ENCODE data around the gene PANX3.
A peak's percentile ranks its signal among the peaks of the same experiment; 100 is the strongest.

The PANX3 gene

DNA sequence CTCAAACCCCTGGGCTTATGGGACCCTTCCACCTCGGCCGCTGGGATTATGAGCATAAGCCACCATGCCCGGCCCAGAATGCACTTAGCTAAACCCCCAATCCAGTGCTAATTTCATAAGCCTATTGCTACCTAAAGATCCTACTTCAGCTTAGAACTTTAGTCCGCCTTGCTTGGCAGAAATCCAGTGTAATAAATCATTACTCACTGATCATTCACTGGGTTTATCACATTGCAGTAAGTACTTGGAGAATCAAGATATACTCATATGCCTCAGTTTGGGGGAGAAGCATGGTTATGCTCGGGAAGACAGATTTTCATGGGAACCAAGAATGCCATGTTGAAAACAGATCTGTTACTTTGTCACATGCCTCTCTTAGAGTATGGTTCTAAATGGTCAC lies 7.6 kb downstream of the PANX3 start:
- DNase-seq (ENCODE audit: low spot score): no peak

- peak; percentile 87 for DNase-seq (ENCODE audit: low spot score)
Measured at GRCh38 chr11:124622531-124623451, 11.6 kb downstream of the PANX3 start, which contains the start of gene TBRG1. TSS of gene TBRG1 (plus strand) at chr11:124622864. CDS start at chr11:124623084, 220 bp downstream.

GRCh38 chr11:124623861-124624525 lies 12.8 kb downstream of the PANX3 start:
- DNase-seq (ENCODE audit: low spot score): no peak

GRCh38 chr11:124625504-124626168 lies 14.4 kb downstream of the PANX3 start:
- DNase-seq (ENCODE audit: low spot score): no peak

DNA sequence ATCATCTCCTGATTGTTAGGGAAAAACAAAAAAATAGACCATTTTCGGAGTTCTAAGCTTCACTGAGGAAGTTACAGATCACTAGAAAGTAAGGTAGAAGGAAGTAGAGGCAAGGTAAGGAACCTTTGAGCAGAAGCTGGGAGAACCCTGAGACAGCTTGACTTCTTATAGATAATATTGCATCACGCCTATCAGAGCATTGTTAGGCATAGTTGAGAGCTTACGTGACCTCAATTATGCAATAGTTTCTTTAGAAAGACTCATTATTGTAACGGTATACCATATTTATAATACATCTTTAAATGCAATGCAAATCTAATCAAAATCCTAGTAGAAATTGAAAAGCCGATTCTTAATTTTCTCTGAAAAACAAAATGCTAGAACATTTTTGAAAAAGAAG lies 16.3 kb downstream of the PANX3 start:
- DNase-seq (ENCODE audit: low spot score): no peak

- no peak for DNase-seq (ENCODE audit: low spot score)
Measured at GRCh38 chr11:124629961-124630360, 18.7 kb downstream of the PANX3 start.

DNA sequence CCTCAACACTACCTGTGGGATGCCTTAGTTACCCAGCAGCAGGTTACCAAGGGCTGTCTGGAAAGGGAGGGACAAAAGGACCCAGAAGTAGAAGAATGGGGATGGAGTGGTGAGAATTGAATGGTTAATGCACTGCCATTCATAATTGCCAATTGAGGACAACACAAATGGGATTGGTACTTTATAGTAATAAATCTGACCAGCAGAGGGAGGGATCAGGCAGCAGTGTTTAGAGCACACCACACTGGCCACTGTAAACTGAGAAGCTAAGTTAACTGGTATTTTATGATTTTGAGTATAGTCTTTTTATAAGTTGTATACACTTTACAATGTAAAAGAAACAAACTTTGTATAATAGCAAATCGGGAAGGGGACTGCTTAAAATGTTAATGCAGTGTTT lies 22.1 kb downstream of the PANX3 start:
- DNase-seq (ENCODE audit: low spot score): no peak

DNA sequence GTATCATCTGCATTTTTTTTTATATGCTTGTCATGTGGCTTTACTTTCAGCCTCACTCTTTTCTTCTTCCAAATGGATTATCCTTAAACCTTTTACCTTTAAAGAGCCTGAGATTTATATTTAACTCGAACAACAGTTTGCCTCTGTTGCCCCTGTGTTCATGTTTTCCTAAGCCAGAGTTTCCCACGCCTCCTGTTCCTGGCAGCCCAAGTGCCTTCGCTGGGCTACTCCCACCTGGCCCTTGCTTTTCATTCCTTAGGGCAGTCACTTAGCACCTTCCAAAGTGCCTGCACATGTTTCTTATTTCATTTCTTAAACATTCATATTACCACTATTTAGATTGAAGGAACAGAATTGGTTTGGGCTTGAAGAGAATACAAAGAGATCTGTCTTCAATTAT lies 24.7 kb downstream of the PANX3 start:
- no peak for DNase-seq (ENCODE audit: low spot score)

DNA sequence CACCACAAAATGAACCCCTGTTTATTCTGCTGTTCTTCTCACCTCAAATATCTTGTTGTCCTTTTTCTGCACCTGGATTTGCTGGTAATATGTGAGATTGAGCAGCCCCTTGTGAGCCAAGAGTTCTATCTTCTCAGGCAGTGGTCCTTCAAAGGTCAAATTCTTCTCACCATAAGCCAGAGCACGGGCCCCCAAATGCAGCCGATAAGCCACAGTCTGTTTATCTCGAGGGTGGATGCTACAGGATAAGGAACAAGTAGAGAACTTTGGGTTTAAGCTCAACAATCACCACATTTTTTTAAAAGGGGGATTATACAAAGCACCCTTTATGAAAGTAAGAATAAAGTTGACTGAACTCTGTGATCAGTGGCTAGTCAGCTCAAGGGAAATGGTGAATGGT lies 27.3 kb downstream of the PANX3 start:
- DNase-seq (ENCODE audit: low spot score): no peak

DNA sequence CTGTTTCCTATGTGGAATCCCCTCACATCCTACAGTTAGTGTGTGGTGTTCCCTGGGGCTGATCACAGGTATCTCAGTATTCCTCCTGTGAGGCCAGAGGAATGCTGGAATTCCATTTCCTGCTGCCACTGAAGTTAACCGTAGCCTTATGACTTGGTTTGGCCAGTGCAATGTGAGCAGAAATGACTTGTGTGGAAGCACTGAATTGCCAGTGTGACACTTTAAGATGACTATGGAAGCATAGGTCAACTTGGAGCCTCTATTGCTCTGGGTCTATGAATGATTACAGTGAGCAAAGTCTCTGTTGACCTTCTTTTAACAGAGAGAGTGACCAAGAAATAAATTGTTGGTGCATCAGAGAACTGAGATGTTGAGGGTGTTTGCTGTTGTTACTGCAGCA lies 28.0 kb downstream of the PANX3 start:
- DNase-seq (ENCODE audit: low spot score): no peak

- DNase-seq (ENCODE audit: low spot score): no peak
Measured at GRCh38 chr11:124640666-124641065, 29.4 kb downstream of the PANX3 start.

- DNase-seq (ENCODE audit: low spot score): no peak
Measured at GRCh38 chr11:124642628-124643027, 31.4 kb downstream of the PANX3 start.

GRCh38 chr11:124643042-124643604 lies 31.9 kb downstream of the PANX3 start:
- no peak for DNase-seq (ENCODE audit: low spot score)

DNA sequence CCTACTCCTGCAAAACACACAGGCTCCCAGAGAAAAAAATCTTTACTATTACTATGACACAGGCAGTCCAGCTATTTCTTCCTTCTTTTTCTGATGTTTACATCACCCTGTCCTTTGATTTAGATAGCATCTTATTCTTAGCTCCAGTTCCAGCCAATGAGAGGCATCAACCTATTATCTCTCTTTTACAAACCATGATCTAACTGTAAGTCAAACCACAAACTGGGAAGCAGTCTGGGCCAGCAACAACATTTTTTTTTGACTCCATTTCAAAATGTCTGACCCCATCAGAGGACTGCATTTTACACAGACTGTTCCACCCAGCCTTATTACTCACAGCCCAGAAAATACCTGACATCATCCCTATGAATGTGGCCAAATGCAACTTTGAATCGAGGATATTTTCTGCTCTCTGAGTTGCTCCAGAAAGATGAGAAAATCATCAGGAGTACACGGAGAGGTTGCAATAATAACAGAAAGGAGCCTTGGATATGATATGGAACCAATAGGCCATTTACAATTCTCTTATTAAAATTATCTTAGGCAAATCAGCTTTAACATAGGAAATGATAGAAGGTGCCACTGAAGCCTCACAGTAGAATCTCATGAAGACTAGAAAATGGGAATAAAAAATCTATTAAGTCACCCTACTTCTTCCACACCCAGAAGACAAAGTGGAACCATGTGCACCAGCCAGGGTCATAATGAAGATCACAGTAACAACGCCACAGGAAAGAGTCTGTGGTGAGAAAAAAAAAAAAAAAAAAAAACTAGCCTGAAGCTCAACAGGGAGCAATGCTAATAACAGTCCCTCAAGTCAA lies 32.6 kb downstream of the PANX3 start:
- DNase-seq (ENCODE audit: low spot score): no peak

DNA sequence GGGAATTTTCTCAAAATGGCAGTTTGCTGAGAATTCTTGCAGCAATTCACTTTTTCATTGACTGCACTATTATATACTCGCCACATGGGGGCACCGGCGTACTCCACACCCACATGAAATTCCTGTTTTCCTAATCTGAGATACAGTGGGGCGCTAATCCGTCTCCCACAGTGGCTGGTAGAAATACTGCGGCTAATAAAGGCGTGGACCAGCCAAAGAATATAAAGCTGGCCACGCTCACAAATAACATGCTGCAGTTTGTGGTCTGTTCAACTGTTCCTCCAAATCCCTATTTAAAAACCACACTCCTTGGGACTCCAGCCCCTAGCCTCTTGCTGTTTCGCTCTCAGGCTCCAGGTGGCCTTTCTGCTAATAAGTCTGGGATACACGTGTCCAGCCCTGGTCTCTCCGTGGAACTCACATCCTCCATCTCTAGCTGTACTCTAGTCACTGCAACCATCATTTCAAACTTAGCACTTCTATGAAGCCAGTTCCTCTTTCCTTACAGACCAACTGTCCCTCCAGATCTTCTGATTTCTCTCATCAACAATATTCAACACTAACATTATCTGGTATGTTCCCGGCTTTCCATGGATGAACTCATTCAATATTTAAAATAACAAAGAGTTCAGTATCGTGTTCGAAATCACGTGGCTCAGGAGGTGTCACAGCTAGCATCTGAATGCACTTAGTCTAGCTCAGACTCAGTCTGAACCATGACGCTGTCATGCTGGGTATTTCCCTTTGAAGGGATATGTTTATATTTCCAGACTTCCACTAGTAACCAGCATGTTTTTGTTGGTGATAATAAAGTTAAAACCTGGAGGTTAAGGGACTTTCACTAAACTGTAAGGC lies 33.4 kb downstream of the PANX3 start:
- peak; percentile 16 for DNase-seq (ENCODE audit: low spot score)

DNA sequence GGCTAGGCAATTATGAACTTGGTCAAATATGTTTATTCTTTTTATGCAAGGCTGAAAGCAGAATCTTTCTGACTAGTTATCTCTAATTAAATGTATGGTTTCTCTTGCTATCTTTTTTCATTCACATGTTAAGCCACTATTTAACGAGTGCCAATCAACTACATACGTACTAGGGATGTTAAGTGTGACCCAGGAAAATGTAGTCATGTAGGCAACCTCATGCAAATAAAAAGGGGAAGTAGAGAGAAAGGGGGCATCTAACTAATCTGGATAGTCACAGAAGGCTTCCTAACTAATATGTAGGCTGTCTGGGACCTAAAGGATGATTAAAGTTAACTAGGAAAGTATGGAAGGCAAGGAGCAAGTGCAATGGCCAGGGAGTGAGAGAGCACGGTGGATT lies 34.9 kb downstream of the PANX3 start:
- no peak for DNase-seq (ENCODE audit: low spot score)

- no peak for DNase-seq (ENCODE audit: low spot score)
Measured at GRCh38 chr11:124648610-124649009, 37.4 kb downstream of the PANX3 start.

GRCh38 chr11:124656774-124657630 lies 45.8 kb downstream of the PANX3 start:
- DNase-seq (ENCODE audit: low spot score): no peak

DNA sequence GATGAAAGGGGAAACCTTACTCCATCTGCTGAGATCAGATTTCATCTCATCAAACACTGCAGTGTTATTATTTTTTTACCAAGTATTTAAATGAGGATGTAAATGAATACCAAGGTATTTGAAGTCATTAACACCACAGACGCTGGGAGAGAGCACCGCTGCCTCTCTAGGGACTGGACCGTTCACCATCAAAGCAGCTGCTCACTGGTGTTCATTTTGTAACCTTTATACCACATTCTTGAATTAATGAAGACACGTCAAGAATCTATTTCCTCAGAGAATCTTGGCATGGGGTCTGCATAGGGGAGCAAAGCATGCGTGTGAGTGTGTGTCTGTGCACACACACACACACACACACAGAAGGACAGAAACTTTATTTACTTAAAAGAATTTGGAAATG lies 46.7 kb downstream of the PANX3 start:
- no peak for DNase-seq (ENCODE audit: low spot score)

DNA sequence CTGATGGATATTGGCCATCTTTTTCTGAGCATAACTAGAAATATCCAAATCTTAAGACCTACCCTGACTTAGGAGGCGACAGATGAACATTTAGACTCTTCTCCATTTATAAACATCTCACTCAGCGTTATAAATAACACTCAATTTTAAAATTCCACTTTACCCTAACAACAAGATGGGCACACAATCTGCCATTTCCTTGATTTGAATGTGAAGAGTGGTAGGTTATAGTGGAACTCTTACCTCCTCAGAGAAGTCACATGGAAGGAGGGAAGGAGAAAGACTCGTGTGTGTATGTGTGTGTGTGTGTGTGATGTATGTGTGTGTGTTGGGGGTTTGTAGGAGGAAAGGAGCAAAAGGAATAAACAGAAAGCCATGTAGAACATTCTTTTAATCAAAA lies 47.3 kb downstream of the PANX3 start:
- DNase-seq (ENCODE audit: low spot score): no peak

Measured in activated CD4-positive, alpha-beta T cell treated with anti-CD3 and anti-CD28 coated beads, Interleukin-2, Interleukin-4, amounts not matched to agents 100 ng/mL and 50 ng/mL, durations not matched to agents 16 hours and 8 hours (primary cell).